HG02610 (cell line): ENCODE measurements around the gene ELP5.
A peak's percentile ranks its signal among the peaks of the same experiment; 100 is the strongest.
"Not testable (repeated sequence)": the region's sequence is repeated elsewhere in the genome, so short reads cannot be mapped to it uniquely, and the experiment has no call there.

ENCODE experiments used
- ATAC-seq: cut with Tn5 transposase; IDR thresholded peaks from one replicate; pipeline ENCODE4 v1.9.1; 2021; ENCODE audit warnings: mild to moderate bottlenecking, moderate library complexity; ENCODE audit not compliant: unreplicated experiment

The ELP5 gene

GRCh38 chr17:7235693-7236665, 16.0 kb upstream of the ELP5 start:
- no peak for ATAC-seq

- no peak for ATAC-seq
Observed at GRCh38 chr17:7236808-7237207, 15.2 kb upstream of the ELP5 start.

- no peak for ATAC-seq
Observed at GRCh38 chr17:7237266-7237760, 14.7 kb upstream of the ELP5 start.

- ATAC-seq = peak; percentile 21
Observed at GRCh38 chr17:7237761-7238419, 14.1 kb upstream of the ELP5 start.

- no peak for ATAC-seq
Observed at GRCh38 chr17:7238420-7239090, 13.5 kb upstream of the ELP5 start.

GRCh38 chr17:7239091-7240027, 12.7 kb upstream of the ELP5 start, which contains the start of gene PHF23:
Gene PHF23, minus strand, starts transcription at chr17:7239457. Its CDS starts 178 bp downstream, at chr17:7239279.
- ATAC-seq = peak; percentile 42

- ATAC-seq = no peak
Observed at GRCh38 chr17:7240375-7240774, 11.6 kb upstream of the ELP5 start.

- ATAC-seq = no peak
Observed at GRCh38 chr17:7241090-7241733, 10.8 kb upstream of the ELP5 start.

- ATAC-seq = peak; percentile 25
Observed at GRCh38 chr17:7241783-7242716, 10.0 kb upstream of the ELP5 start, which contains the start of gene GABARAP. Gene GABARAP, minus strand, starts transcription at chr17:7242449. Its CDS starts 119 bp downstream, at chr17:7242330.

GRCh38 chr17:7242717-7243452, 9.1 kb upstream of the ELP5 start:
- ATAC-seq = peak; percentile 33

GRCh38 chr17:7243453-7243729, 8.6 kb upstream of the ELP5 start:
- no peak for ATAC-seq

GRCh38 chr17:7243838-7244237, 8.2 kb upstream of the ELP5 start:
- ATAC-seq = not testable (repeated sequence)

- no peak for ATAC-seq
Observed at GRCh38 chr17:7246779-7247178, 5.2 kb upstream of the ELP5 start.

GRCh38 chr17:7248796-7249195, 3.2 kb upstream of the ELP5 start:
- ATAC-seq = no peak

- no peak for ATAC-seq
Observed at GRCh38 chr17:7249214-7249613, 2.8 kb upstream of the ELP5 start.

- ATAC-seq = no peak
Observed at GRCh38 chr17:7249830-7250229, 2.2 kb upstream of the ELP5 start.

- no peak for ATAC-seq
Observed at GRCh38 chr17:7250695-7251627, 1.1 kb upstream of the ELP5 start.
